Endodermal cell (in vitro differentiated cells): ENCODE measurements around the gene CUX1. TPM values are rescaled to one million over a fixed set of nuclear protein-coding genes. Genes with fewer than 3 reads are reported as not detected.

Experiments used
- DNase-seq: peaks from one replicate; pipeline ENCODE4 v3.0.0-alpha.2; 2017
- H3K27ac ChIP-seq: 2 replicates; pipeline ENCODE4 v1.5.1; 2013; ENCODE audit warnings: mild to moderate bottlenecking, low read depth, low read length, moderate library complexity
- H3K27me3 ChIP-seq: 2 replicates; pipeline ENCODE4 v1.6.1; 2013; ENCODE audit warnings: mild to moderate bottlenecking, low read length, moderate library complexity; ENCODE audit not compliant: insufficient read depth, control insufficient read depth, poor library complexity, severe bottlenecking
- H3K36me3 ChIP-seq: 2 replicates; pipeline ENCODE4 v1.7.0; 2013; ENCODE audit warnings: mild to moderate bottlenecking, low read length, moderate library complexity; ENCODE audit not compliant: control insufficient read depth, insufficient read depth
- H3K4me1 ChIP-seq: one replicate; pipeline ENCODE4 v1.7.0; 2013; ENCODE audit warnings: low read length; ENCODE audit not compliant: control insufficient read depth, insufficient read depth
- H3K4me3 ChIP-seq: 2 replicates; pipeline ENCODE4 v1.5.1; 2013; ENCODE audit warnings: mild to moderate bottlenecking, low read length, moderate library complexity
- H3K9ac ChIP-seq: 2 replicates; pipeline ENCODE4 v1.6.1; 2013; ENCODE audit warnings: mild to moderate bottlenecking, low read length, moderate library complexity; ENCODE audit not compliant: poor library complexity, severe bottlenecking; ENCODE audit errors: extremely low read depth
- H3K9me3 ChIP-seq: 2 replicates; pipeline ENCODE4 v1.6.1; 2013; ENCODE audit warnings: mild to moderate bottlenecking, low read length, moderate library complexity; ENCODE audit not compliant: control insufficient read depth
- H3K27ac Mint-ChIP-seq: 2 replicates; pipeline ENCODE4 v1.8.0; 2020; ENCODE audit warnings: mixed read lengths
- H3K27me3 Mint-ChIP-seq: 2 replicates; pipeline ENCODE4 v1.8.0; 2021; ENCODE audit warnings: mild to moderate bottlenecking, mixed read lengths; ENCODE audit not compliant: insufficient read depth
- H3K36me3 Mint-ChIP-seq: 2 replicates; pipeline ENCODE4 v1.8.0; 2020; ENCODE audit warnings: low read depth, mixed read lengths
- H3K4me1 Mint-ChIP-seq: 2 replicates; pipeline ENCODE4 v1.8.0; 2020; ENCODE audit warnings: mixed read lengths
- H3K4me3 Mint-ChIP-seq: 2 replicates; pipeline ENCODE4 v1.8.0; 2020; ENCODE audit warnings: mild to moderate bottlenecking, moderate library complexity, mixed read lengths
- H3K9me3 Mint-ChIP-seq: 2 replicates; pipeline ENCODE4 v1.8.0; 2020; ENCODE audit warnings: mild to moderate bottlenecking, mixed read lengths
- CTCF ChIP-seq: fragments of 200-600 bp; sonication (generic); conservative IDR thresholded peaks from 2 replicates; pipeline ENCODE4 v1.5.0; 2021; ENCODE audit warnings: antibody characterized with exemption, mild to moderate bottlenecking
- WGBS, 2 experiments: methylation state at CpG; one replicate each; pipeline versions ENCODE4 v1.1.5 to v1.1.7; 2013; ENCODE audit warnings: missing lambda C conversion rate in 2 of 2, mixed read lengths in 1 of 2; ENCODE audit not compliant: insufficient coverage in 1 of 2, insufficient read length in 1 of 2; 5-methylcytosine and 5-hydroxymethylcytosine counted together
- total RNA-seq, 2 donors: library from RNA; stranded (reverse); fragmentation: NEBNext Ultra II Directional in 1 of 2; extraction: Animal tissue kit (Norgen Biotek cat#: 25700) in 1 of 2; gene quantifications; 2 replicates in 1 of 2; 3 replicates in 1 of 2; pipeline ENCODE4 v1.2.1, GENCODE V29; 2021

Gene CUX1
- total RNA-seq, 2 donors from 2014 or later: 85.1 to 108 TPM

GRCh38 chr7:101823096-101823495 is 5.7 kb downstream of the CUX1 start:
- Histone ChIP-seq H3K36me3 (no peaks in the 10 kb centered on the region), H3K4me3 (no peak overlapping the region), H3K9ac (no peak overlapping the region), H3K9me3 (no peaks in the 10 kb centered on the region), H3K27ac (no peak overlapping the region), H3K27me3 (no peaks in the 10 kb centered on the region), H3K4me1 (peaks cover 7% of the 10 kb centered on the region)
- peaks cover 60% of the 10 kb centered on the region for H3K4me1 Mint-ChIP-seq
- WGBS, 2 experiments: 91 to 96% methylated on average over 11 of the region's 11 CpGs
- no peak for DNase-seq
- TF ChIP-seq CTCF: no peak
- no peaks in the 10 kb centered on the region for H3K9me3 Mint-ChIP-seq
- H3K4me3 Mint-ChIP-seq: no peak overlapping the region
- peaks cover 7% of the 10 kb centered on the region for H3K36me3 Mint-ChIP-seq
- peak overlapping the region; percentile 75 for H3K27ac Mint-ChIP-seq
- no peaks in the 10 kb centered on the region for H3K27me3 Mint-ChIP-seq

GRCh38 chr7:101823596-101823995 is 6.2 kb downstream of the CUX1 start:
- no peak overlapping the region for H3K4me3 ChIP-seq
- Mint-ChIP-seq H3K27ac (peak overlapping the region; percentile 75), H3K36me3 (peaks cover 9% of the 10 kb centered on the region), H3K4me1 (peaks cover 55% of the 10 kb centered on the region), H3K9me3 (no peaks in the 10 kb centered on the region), H3K27me3 (no peaks in the 10 kb centered on the region), H3K4me3 (no peak overlapping the region)
- H3K9ac ChIP-seq: no peak overlapping the region
- H3K4me1 ChIP-seq: peaks cover 7% of the 10 kb centered on the region
- TF ChIP-seq CTCF: no peak
- H3K27ac ChIP-seq: no peak overlapping the region
- DNase-seq: no peak
- 93 to 96% methylated on average over 4 to 5 of the region's 5 CpGs for WGBS, 2 experiments
- H3K9me3 ChIP-seq: no peaks in the 10 kb centered on the region
- no peaks in the 10 kb centered on the region for H3K36me3 ChIP-seq
- no peaks in the 10 kb centered on the region for H3K27me3 ChIP-seq

GRCh38 chr7:101824440-101824839 is 7.0 kb downstream of the CUX1 start:
- Histone ChIP-seq H3K9me3 (no peaks in the 10 kb centered on the region), H3K9ac (no peak overlapping the region), H3K36me3 (no peaks in the 10 kb centered on the region), H3K27ac (no peak overlapping the region), H3K4me3 (no peak overlapping the region), H3K4me1 (no peaks in the 10 kb centered on the region), H3K27me3 (no peaks in the 10 kb centered on the region)
- Mint-ChIP-seq H3K4me3 (no peak overlapping the region), H3K27ac (no peak overlapping the region), H3K4me1 (peaks cover 49% of the 10 kb centered on the region), H3K9me3 (no peaks in the 10 kb centered on the region), H3K36me3 (peaks cover 15% of the 10 kb centered on the region), H3K27me3 (no peaks in the 10 kb centered on the region)
- 90 to 100% methylated on average over 2 to 8 of the region's 8 CpGs for WGBS, 2 experiments
- TF ChIP-seq CTCF: no peak
- peak; percentile 50 for DNase-seq
